ENCODE data around the gene OIP5.

Gene OIP5

DNA sequence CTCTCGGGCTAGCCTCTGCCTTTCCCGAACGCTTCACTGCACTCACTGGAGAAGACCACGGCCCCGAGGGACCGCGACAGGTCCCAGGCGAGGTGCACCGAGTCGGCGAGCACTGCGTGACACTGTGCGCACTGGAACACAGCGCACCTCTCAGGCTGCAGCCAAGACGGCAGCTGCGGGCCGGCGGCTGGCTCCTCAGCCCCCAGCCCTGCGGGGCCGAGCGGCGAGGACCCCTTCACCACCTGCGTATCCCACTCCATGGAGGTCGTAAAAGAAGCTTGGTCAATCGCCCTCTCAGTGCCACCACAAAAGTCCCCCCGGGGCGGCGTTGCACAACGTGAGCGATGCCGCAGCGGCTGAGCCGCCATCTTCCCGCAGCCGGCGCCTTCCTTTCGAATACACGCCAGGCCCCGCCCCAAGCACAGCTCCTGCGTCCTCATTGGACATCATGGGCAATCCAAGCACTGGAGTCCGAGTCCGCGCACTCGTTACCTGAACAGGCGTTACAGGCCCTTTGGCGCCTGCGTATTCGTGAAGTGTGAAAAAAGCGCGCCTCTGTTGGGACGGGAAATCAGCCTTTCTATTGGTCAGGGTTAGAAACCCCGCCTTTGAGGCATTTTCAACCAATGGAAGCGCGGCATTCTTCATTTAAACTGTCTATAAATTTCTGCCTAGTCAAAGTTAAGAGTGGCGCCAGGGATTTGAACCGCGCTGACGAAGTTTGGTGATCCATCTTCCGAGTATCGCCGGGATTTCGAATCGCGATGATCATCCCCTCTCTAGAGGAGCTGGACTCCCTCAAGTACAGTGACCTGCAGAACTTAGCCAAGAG is at the start of gene OIP5, which contains the start of gene NUSAP1:
Gene OIP5 (minus strand): TSS at position 398 of the 832 bp plus-strand sequence. CDS start 30 bp downstream, at position 368.
Gene NUSAP1 (plus strand): TSS at position 688 of the 832 bp plus-strand sequence. CDS start 77 bp downstream, at position 765.
- peak; percentile 97 for DNase-seq

DNA sequence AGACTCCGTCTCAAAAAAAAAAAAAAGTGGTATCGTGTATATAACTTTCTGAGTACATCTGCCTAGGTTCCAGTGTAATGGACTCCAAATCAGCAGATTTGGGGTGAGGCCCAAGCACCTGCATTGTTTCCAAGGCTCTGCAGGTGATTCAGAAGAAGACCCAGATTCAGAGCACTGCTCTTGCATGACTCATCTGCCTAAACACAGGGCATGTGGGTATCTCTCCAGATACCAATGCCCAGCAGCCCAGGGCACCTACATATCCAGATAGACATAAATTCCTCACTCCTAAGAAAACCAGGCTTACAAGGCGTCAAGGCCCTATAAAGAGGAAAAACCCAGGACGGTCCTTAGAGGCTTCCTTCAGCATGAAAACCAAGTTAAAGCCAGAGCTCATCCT is 45.6 kb upstream of the OIP5 start:
- no peak for DNase-seq

DNA sequence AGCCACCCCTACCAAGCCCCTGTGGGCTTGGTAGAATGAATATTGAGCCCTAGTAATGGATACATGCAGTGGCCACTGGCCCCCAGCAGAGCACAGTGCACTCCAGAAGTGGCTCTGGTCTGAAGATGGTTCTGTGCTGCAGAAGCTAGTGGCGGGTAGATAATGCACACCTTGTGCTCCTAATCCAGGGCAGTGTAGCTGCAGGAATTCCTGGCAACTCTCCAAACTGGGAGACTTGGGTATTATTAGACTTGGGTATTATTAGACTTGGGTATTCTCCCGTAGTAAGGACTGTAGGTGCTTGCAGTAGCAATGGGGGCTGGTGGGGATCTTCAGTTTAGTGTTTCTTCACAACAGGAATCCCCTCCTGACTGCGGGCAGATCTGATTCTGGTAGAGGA is 35.0 kb upstream of the OIP5 start:
- DNase-seq: no peak

DNA sequence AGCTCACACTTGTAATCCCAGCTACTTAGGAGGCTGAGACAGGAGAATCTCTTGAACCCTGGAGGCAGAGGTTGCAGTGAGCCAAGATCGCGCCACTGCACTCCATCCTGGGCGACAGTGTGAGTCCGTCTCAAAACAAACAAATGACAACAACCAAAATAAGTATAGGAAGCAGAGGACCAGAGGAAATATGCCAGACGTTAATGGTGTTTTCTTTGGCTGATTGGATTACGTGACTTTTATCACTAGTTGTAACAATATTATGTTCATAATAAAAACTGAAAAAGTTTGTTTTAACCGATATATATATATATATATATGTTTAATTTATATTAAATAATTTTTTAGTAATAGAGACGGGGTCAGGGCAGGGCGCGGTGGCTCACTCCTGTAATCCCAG is 22.0 kb upstream of the OIP5 start:
- no peak for DNase-seq

DNA sequence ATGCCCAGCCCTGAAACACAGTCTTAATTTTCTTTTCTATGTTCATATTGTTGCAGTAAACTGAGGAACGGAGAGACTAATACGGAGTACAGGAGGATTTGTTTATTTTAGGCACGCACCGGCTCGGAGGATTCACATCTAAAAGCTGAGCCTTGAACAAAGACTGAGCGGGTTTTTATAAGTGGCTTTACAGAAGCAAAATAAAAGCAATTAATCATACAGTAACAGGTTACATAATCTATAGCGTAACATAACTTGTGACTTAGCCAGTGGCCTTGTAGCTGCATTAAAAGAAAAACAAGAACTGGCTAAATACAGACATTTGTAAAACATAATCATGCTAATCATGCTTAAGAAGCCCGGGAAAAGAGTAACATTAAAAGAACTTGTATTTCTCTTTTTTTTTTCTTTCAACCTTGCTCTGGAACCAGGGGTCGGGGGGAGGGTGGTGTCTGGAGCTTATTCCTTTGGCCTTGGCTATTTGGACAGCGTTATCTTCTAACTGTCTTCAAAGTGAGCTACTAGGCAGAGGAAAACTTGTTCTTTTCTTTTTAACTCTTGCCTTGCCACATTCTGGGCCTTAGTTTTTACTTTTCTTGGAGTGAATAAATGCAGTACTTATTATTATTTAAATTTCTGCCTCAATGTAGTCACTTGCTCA is 17.8 kb upstream of the OIP5 start:
- no peak for DNase-seq

DNA sequence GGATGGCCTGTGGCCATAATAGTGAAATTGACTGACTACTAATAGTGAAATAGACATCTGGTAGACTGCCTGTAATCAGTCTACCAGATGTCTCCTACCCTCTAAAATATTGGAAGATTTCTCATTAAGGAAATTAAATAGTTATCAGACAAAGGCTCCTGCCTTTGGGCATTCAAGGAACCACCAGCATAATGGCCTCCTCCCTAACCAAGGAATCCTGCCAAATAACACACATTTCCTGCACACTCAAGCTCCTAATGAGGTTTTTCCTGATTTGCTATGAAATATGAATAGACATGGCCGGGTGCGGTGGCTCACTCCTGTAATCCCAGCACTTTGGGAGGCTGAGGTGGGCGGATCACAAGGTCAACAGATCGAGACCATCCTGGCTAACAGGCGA is 14.8 kb upstream of the OIP5 start:
- no peak for DNase-seq

DNA sequence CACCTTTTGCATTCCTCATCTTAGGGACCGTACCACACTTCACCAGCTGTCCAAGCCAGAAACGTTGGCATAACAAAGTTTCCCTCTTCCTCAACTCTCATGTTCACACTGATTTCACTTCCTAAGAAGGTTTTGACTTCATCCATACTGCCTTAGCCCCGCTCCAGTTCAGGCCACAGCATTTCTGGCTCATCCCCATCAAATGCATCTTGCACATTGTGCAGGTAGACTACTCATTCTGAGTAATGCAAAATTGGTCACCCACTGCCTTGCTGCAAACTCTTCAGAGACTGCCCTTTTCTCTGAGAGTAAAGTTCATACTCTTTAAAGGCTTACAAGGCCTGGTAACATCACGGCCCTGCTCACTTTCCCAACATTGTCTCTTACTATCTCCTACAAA is 9.1 kb upstream of the OIP5 start:
- no peak for DNase-seq

DNA sequence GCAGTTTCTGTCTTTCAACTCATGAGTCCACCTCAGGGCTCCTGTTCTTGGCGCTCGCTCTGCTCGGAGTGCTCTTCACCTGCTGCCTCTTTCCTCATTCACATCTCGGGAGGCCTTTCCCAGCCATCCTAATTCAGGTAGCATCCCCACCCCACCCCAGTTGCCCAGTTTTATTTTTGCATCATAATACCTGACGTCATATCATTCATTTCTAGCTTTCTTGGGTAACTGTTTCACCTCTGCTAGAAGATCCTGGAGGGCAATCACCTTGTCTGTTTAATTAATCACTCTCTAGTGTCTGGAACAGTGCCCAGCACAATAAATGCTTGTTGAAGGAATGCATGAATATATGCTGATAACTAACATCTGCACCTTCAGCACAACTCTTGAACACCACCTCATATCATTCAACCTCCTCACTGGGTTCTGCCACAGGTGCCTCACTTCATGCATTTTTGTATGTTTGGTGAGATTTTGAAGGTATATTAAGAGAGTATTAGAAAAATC is 7.9 kb upstream of the OIP5 start:
- DNase-seq: no peak

DNA sequence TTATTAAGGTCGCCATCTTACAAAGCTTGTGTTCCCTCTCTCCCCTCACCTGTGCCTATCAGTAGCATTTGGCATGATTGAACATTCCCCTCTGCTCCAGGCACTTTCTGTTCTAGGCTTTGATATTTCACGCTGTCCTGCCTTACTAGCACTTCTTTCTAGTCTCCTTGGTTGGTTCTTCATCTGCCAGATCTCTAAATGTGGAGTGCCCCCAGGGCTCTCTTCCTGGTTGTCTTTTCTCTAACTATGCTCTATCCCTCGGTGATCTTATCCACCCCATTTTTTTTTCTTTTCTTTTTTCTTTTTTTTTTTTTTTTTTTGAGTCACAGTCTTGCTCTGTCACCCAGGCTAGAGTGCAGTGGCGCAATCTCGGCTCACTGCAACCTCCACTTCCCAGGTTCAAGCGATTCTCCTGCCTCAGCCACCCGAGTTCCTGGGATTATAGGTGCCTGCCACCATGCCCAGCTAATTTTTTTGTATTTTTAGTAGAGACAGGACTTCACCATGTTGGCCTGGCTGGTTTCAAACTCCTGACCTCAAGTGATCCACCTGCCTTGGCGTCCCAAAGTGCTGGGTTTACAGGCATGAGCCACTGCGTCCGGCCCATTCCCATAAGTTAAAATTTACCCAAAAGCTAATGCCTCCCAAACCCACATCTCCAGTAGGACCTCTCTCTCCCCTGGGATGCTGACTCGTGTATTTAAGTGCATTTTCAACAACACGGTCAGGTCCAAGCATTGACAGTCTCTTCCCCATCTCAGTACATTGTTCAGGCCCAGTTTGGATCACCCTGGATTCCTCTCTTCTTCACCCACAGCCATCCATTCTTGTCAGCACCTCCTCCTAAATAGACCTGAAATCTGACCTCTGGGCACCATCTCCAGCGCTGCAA is 5.5 kb upstream of the OIP5 start:
- no peak for DNase-seq

DNA sequence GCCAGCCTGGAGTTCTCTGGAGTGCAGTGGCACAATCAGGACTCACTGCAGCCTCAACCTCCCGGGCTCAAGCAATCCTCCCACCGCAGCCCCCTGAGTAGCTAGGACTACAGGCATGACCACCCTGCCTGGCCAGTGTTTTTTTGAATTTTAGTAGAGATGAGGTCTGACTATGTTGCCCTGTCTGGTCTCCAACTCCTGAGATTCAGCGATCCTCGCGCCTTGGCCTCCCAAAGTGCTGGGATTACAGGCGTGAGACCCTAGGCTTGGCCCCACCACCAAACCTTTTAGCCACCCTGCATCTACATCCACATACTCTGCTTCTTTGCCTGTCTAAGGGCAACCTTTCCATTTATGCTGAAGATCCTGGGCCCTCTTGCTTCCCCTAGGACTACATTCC is 4.7 kb upstream of the OIP5 start:
- no peak for DNase-seq

DNA sequence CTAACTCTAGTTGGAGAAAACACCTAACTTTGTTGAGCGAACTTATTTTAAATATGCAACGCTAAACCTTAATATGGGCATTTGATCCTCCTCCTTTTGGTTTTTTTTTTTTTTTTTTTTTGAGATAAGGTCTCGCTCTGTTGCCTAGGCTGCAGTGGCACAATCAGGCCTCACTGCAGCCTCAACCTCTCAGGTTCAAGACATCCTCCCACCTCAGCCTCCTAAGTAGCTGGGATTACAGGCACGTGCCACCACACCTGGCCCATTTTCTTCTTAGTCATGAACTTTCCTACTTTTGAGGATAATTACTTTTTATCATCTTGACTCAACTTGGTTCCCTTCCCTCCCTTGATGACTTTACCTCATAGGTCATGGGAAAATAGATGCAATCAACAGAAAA is 4.2 kb upstream of the OIP5 start:
- DNase-seq: no peak

DNA sequence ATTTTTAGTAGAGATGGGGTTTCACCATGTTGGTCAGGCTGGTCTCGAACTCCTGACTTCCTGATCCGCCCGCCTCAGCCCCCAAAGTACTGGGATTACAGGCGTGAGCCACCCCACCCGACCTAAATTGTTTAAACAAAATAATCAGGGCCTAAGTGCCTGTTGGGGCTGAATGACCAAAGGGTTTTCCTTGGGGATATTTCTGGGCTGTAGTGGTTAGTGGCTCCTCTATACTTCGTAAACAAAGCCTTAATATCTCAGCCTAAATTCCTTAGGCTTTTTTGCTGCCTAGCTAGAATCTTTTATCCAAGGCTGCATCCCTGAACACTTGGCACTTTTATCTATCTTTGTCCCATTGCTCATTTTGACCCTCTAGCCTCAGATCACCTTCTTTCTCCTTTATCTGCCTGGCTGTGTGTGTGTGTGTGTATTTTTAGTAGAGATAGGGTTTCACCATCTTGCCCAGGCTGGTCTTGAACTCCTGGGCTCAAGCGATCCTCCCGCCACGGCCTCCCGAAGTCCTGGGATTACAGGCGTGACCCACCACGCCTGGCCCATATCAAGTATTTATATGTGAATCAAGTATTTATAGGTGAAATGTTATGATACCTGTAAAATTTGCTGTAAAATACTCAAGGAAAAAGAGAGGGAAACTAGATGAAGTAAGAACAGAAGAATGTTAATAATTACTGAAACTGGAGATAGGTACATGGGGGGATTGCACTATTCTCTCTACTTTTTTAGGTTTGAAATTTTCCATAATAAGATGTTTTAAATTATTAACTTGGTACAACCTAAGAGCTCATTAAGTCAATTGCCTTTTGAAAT is 2.1 kb upstream of the OIP5 start:
- no peak for DNase-seq

DNA sequence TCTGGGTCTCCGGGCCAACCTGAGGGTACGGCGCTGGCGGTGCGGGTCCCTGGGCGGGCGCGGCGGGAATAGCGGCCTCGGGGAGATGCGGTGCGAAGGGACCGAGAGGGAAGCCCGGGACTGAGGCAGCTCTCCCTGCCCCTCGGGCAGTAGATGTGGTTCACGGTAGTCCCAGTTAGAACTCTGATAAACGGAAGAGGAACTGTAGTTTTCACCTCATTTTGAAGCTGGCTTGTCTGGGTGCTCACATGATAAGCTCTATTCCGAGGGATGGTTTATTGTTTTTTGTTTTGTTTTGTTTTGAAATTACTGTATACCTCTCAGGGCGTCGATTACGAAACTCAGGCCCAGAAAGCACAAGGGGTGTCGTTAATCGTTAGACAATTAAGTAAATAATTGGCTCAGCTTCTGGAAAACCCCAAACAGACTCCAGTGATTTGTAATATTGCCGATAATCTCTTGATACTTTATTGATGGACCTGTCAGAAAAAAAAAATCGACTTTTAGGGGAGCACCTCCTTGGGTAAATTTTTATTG is 703 bp upstream of the OIP5 start:
- no peak for DNase-seq

DNA sequence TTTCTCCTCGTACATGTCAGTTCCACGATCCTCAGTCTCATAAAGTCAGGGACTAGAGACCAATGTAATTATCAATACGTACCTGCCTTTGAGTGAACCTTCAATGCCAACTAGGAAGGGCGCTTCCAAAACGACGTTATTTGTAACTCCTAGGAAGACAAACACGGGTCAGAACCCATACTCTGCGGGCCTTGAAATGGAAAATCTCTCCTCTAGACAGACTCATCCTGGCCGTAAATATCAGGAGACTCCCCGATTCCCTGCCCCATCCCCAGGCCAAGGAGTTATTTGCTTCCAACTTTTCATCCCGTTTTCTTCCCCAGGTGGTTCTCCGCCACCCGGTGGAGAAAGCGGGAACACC is 578 bp downstream of the OIP5 start:
- no peak for DNase-seq

DNA sequence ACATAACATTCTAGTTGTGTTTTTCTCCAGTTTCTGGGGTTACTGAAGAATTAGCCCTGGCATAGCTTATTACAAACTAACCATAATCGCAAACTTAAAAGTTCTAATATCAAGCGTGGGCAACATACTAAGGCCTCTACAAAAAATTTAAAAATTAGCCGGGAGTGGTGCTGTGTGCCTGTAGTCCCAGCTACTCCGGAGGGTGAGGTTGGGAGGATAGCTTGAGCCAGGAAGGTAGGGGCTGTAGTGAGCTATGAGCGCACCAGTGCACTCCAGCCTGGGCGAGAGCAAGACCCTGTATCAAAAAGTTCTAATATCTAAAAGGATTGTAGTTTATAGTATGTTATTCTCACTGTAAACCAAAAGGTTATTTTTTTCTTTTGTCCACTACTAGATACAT is 1.1 kb downstream of the OIP5 start:
- no peak for DNase-seq

DNA sequence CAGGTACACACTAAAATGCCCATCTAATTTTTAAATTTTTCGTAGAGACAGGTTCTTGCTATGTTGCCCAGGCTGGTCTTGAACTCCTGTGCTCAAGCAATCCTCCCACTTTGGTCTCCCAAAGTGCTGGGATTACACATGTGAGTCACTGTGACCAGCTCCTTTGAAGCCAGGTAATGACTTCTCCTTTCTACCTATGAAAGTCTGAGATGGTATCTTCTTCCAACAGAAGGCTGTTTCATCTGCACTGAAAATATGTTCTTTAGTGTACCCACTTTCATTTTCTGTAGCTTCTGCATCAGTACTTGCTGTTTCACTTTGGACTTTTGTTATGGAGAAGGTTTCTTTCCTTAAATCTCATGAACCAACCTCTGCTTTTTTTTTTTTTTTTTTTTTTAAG is 8.8 kb downstream of the OIP5 start:
- peak; percentile 47 for DNase-seq

DNA sequence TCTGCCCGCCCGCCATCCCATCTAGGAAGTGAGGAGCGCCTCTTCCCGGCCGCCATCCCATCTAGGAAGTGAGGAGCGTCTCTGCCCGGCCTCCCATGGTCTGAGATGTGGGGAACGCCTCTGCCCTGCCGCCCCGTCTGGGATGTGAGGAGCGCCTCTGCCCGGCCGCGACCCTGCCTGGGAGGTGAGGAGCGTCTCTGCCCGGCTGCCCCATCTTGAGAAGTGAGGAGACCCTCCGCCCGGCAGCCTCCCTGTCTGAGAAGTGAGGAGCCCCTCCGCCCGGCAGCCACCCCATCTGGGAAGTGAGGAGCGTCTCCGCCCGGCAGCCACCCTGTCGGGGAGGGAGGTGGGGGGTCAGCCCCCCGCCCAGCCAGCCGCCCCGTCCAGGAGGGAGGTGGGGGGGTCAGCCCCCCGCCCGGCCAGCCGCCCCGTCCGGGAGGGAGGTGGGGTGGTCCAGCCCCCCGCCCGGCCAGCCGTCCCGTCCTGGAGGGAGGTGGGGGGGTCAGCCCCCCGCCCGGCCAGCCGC is 11.5 kb downstream of the OIP5 start:
- peak; percentile 21 for DNase-seq

DNA sequence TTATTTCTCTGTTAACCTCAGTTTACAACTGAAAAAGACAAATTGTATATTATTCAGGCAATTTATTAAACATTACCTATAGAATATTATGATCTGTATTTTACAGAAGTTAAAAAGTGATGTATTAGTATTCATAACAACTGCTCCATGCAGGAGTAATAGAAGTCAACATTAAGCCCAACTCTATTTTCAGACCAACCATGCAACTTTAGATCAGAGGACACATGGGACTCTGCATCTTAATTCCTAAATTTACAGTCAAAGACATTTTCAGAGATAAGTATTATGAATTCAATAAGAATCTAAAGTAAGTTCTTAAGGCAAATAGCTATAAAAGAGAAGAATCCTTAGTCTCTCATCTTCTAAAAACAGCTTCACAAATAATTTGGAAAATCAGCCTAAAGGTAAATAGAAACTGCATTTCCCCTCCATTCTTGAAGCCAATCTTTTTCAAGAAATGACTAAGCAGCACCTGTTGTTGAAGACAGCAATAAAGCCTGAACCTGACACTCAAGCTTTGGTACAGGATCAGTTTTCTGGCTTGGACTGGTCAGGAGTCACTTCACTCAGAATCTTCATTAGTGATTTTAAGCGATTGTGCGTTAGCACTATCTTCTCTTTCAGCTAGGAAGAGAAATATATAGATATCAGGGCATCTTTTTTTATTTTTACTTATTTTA is 23.0 kb downstream of the OIP5 start:
- no peak for DNase-seq

DNA sequence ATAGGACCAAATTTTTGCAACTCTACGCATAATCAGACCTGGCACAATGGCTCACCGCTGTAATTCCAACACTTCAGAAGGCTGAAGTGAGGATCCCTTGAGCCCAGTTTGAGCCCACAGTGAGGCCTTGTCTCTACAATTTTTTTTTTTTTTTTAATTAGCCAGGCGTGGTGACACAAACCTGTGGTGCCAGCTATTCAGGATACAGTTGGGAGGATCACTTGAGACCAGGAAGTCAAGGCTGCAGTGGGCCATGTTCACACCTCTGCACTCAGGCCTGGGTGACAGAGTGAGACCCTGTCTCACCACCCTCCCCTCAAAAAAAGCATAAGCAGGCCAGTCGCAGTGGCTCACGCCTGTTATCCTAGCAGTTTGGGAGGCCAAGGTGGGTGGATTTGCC is 24.7 kb downstream of the OIP5 start:
- DNase-seq: no peak

DNA sequence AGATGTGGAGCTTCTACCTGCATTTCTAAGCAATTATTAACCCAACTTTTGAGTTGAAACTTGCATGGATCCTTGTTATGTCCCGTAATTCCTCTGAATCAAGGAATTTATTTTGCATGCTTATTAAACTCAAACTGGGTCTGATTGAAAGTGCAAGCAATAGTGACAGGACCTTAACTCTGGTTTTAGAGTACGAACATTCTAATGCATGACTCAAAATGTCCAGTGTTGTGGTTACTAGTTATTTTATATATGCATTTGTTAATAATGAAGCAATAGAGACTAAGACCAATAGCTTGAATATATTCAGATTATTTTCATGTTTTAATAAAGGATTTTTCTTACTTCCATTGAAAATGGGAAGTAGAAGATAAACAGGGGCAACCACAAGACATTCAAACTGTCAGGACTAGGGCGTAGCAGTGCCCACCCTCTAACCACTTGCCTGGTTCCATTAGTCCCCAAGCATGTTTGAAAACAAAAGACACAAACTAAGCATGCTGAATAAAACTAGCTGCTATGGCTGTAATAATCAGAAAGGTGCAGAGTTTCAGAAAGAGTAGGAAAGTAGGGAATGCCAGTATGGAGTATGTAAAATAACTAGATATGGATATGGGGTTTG is 28.1 kb downstream of the OIP5 start:
- DNase-seq: no peak

DNA sequence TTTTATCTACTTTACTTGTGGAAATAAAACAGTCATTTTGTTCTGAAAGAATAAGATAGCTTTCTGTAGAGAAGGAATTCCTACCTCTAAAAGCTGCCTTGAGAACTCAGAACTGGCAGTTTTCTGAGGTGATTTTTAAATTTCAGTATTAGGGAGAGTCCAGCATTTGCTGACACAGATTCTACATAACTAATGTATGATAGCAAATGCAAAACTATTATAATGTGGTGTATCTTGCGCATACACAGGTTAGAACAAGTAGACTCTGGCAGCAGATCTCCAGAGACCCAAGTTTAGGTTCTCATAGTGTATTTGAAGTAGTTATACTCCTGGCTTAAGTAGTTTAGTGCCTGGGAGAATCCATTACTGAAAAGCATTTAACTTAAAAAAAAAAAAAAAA is 30.8 kb downstream of the OIP5 start:
- DNase-seq: no peak
